Suppressor macrophage (primary cell): ENCODE data around the gene GPN2.

ENCODE experiments used
- DNase-seq, 4 experiments: peaks; one replicate each; pipeline ENCODE4 v3.0.0-alpha.2; 2020 to 2022
- total RNA-seq, 17 experiments: gene quantifications; one replicate each; lab custom pipeline; 2026; ENCODE audit warnings: mixed read lengths in 6 of 17, inconsistent platforms in 3 of 17; lab: John Stamatoyannopoulos, UW

Gene GPN2
- total RNA-seq: 10.8 to 31.8 (median 21.2) reads per million in 17 experiments

DNA sequence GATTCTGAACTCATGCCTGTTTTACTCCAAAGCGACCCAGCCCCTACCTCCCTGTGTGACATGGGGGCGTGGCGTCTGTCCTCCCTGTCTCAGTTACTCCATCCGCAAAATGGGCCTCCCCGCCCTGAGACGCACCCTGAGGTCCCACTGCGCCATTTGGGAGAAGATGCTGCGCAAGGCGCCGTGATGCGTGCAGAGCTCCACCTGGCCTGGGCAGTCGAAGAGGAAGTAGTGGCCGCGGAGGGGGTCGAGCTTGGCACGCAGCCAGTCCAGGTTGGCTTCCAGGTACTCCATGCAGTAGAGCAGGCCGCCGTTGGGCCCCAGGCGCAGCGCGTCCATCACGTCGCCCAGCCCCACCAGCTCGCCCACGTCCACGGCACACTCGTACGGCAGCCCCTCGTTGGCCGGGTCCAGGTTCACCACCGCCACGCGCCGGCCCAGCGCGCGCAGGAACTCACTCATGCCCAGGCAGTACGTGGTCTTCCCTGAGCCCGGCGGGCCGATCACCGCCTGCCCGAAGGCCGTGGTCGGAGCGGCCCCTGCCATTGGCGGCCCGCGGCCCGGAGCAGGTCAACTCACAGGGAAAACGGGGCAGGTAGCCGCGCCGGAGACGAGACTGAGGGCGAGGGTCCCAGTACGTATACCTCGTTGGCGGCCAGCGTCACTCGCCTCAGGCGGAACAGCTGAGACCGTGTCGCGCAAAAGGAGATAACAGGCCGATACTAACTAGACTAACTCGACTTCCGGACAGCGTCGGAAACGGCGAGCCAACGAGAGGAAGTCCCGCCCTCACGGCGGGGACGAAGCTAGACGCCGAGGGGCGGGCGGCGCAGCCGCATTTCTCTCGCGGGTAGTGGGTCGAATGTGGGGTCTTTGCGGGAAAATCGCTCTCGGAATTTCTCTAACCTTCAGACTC lies at the start of gene GPN2:
GPN2 (minus strand) TSS at position 733 of the 916 bp plus-strand sequence; CDS start at position 546, 187 bp downstream.
- DNase-seq: peak; percentile 78 to 90 (median 85)

DNA sequence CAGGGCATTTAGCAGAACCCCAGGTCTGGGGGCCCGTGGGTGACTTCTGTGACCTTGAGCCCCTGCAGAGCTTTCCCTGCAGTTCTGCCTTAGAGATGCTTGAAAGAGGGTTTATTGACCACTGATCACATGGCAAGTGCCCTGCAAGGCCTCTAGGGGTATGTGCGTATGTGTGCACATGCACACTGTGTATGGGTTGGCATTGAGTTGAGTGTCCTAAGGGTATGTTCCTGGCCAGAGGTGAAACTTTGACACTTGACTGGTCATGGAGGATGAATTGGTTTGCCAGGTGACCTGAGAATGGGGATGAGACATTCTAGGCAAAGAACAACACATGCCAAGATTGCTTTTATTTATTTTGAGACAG lies 48.6 kb upstream of the GPN2 start:
- no peak for DNase-seq

DNA sequence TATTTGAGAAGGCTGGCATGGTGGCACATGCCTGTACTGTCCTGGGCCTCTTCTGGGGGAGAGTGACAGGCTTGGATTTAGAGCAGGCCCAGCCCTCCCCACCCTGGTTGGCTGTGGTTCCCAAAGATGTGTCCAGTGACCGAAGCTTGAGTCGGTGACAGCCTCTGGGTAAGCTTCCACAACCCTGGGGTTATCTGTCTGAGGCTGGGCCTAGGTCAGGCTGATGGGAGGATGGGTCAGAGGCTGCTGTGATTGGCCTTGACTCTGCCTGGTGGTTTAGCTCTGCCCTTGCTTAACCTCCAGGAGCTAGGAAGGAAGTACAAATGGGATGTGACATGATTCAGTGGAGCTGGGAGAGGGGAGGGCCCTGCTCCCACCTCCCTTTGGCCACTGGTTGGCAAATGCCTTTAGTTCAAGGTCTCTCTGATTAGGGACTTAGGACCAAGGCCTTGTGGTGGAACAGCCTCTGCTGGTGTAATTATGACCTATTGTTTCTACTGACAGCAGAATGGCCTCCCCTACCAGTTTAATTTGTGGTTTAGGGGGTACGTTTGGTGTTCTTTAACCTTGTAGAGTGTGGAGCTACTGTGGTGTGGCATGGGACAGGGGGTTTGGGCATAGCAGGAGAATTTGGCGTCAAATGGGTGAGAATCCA lies 48.0 kb upstream of the GPN2 start:
- DNase-seq: peak; percentile 62 to 85 (median 72)

DNA sequence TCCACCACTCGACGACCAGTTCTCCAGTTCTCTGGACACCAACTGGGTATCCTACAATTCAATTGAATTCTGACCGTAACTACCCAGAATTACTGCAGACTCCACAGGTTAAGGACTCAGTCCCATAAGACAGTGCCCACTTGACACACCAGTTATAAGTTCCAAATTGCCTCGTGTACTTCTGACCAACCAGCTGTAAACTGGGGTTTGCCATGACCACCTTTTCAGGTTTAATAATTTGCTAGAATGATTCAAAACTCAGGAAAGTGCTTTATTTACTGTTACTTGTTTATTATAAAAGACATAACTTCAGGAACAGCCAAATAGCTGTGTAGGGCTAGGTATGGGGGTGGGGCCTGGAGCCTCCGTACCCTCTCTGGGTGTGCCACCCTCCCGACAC lies 46.7 kb upstream of the GPN2 start:
- no peak for DNase-seq

DNA sequence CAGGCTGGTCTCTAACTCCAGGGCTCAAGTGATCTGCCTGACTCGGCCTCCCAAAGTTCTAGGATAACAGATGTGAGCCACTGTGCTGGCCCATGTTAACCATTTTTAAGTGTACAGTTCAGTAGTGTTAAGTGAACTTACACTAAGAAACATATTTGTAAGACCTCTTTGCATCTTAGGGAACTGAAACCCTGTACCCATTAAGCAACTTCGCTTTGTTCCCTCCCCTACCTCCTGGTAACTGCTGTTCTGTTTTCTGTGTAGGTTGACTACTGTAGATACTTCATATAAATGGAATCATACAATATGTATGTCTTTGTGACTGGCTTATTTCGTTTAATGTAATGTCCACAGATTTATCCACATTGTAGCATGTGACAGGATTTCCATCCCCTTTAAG lies 42.4 kb upstream of the GPN2 start:
- DNase-seq: peak; percentile 70 to 87 (median 78)

DNA sequence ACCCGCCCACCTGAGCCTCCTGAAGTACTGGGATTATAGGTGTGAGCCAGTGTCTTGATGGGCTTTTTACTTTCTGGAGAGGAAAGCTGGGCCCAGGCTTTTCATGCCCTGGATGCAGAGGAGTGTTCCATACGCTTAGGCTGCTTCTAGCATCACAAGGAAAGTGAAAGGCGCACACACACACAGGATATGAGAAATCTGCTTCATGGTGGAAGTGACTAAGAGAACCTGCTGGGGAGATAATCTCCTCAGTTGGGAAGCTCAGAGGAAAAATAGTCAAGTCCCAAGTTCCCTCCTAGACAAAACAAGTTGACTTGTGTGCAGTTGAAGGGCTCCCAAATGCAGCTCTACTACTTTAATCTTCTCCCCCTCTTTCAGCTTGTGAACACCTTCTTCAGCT lies 33.6 kb upstream of the GPN2 start:
- DNase-seq: no peak

DNA sequence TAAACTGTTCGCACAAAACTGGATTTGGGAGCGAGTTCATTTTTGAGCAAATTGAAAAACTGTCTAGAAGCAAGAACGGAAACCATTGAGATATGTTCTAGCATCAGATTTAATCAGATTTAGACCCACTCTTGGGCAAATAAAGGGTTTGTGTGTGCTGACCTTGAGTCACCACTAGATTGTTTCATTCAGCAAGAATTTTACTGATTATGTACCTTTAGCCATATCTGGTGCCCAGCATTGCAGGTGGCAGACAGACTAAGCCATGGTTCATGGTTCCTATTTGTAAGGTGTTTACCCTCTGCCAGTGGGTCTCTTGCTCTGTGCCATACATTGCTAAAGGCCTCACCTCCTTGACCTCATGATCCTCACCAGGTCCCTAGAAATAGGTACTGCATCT lies 32.8 kb upstream of the GPN2 start:
- DNase-seq: no peak

DNA sequence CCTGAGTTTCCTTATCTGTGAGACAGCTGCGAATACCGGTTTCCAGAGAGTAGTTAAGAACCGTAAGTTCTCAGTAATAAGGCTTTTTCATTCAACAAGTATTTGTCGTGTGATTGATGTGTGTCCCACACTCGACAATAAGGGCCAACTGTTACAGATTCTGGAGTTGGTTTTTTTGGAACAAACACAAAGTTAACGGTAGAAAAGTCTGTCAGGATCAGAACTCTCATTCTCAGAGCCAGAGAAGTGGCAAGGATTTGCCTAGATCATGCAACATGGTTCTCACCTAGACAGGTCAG lies 32.3 kb upstream of the GPN2 start:
- DNase-seq: no peak

DNA sequence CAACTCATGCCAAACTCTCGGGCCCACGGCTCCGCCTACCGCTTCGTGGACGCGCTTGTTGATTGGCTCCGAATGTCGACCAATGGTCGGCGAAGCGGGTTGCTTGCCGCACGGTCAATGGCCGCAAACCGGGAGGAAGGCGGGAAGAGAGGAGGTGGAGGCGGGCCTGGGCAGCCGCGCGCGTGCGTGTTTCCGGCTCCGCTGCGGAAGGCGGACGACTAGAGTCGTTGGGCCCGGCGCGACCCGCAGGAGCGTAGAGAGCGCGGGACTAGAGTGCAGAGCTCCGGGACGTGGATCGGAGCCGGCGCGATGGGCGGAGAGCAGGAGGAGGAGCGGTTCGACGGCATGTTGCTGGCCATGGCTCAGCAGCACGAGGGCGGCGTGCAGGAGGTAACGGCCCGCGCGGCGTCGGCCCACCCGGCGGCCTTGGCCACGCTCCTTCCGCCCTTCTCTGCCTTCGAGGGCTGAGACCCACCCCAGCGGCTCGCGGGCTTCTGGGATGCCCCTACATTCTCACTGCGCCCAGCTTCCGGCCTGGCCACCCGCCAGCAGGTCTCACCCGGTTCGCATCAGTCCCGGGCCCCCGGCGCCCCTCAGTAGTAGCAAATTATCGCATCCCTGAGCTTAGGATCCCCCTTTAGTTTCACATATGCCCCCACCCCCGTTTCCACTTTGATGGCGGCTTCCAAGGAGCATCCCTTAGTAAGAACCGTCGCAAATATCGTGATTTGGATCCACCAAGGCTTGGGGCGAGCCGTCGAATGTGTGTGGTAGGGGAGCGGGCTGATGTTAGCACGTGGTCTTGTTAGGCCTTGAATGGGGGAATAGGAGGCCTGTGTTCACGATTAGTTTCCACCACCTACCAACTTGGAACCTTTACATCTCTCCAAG lies 31.7 kb upstream of the GPN2 start, which contains the start of gene NUDC:
NUDC (plus strand) TSS at position 204 of the 891 bp plus-strand sequence; CDS start at position 310, 106 bp downstream.
- DNase-seq: peak; percentile 97 to 99 (median 98)

DNA sequence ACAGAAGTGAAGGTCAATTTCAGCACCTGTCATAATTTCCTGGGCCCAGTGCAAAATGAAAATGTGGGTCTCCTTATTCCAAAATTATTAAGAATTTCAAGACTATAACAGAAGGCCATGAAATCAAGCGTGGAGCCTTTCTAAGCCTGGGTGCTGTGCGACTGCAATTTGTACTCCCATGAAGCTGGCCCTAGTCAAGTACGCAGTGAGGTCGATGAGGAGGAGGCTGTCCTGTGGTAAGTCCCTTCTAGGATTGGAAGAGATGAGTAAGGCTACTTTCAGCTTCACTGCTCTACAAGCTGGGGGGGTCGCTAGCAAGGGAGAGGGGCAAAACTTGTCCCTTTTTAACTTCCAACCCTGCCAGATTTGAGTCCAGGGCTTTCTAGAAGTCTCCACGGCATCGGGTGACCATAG lies 31.1 kb upstream of the GPN2 start:
- no peak for DNase-seq

DNA sequence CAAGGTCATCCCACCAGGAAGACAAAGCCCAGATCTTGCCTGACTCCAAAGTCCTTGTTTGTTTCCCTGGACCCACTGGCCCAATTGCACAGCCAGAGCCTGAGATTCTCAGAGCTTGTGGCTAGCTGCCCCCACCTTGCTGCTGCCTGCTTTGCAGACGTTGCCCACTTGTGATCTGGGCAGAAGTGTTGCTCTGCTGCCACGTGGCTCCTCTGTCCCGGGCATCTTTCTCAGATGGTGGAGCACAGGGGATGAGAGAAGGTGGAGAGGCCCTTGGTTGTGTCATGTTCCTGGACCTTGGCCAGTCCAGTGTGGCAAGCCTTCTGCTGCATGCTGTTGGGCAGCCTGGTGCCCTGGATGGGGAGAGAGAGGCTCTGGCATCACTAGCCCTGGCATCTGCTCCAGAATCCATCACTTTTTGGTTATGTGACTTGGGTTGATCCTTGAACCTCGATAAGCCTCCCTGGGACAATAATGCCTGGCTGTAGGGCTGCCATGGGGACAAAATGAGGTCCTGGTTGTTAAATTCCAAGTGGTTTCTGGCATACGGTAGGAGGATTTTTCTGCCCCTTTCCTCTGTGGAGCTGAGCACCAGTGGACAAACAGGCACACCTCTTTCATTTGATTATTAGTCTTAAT lies 25.2 kb upstream of the GPN2 start:
- no peak for DNase-seq

DNA sequence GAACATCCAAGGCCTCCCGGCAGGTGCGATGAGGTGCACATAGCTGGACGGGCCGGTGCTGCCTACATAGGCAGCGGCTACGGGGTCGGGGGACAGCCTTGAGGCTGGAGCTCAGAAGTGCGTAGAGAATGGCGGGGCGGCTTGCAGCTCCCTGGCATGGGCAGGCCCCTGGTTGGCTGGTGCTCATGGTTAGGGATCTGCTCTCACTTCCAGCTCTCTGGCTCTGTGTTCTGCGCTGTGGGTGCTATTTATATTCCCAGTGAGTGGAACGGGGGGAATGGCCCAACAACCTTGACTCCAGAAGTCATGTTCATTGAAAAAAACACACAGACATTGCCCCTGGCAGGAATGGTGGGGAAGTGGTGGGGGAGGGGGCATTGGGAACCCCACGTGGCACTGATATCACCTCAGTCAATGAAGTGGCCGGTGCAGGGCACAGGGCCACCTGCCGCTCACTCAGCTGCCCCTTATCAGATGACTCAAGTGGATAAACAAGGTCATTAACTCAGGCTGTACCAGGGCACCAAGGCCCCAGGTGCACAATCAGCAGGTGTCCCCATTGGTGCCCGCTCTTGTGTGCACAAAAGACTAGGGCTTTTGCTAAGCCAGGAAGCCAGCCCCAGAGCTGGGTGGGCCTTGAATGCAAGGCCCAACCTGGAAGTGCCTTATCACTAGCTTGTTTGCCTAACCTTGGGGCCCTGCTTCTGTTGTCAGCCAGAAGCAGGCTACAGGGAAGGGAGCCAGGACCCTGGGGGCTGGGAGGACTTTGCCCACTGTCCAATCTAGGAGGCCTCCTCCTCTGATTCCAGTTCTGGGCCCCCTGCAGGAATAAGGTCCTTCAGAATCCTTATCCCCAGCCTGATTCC lies 23.9 kb upstream of the GPN2 start, which contains the start of gene NR0B2:
NR0B2 (minus strand) TSS at position 222 of the 866 bp plus-strand sequence; CDS start at position 187, 35 bp downstream.
- DNase-seq: no peak

DNA sequence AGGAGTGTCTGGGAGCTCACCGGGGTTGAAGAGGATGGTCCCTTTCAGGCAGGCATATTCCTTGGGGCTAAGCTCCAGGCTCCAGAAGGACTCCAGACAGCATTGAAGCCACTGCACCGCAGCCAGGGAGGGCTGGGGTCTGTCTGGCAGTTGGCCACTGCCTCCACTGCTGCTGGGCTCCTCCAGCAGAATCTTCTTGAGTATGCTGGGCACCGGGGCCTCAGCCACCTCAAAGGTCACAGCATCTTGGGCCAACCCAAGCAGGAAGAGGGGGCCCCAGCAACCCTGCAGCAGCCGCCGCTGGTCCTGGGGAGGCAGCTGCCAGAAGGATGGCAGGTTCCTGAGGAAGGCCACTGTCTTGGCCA lies 23.3 kb upstream of the GPN2 start:
- no peak for DNase-seq

DNA sequence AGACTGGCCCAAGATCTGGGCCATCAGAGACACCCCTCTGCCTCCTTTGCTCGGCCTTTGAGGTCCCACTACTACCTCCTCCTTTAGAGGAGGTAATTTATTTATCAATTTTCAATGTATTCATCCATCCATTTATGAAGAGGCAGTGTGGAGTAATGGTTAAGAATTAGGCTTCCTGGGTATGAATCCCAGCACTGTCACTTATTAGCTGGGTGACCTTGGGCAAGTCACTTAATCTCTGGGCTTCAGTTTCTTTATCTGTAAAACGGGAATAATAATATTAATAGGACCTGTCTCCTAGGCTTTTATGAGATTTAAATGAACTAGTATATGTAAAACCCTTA lies 22.0 kb upstream of the GPN2 start:
- no peak for DNase-seq

DNA sequence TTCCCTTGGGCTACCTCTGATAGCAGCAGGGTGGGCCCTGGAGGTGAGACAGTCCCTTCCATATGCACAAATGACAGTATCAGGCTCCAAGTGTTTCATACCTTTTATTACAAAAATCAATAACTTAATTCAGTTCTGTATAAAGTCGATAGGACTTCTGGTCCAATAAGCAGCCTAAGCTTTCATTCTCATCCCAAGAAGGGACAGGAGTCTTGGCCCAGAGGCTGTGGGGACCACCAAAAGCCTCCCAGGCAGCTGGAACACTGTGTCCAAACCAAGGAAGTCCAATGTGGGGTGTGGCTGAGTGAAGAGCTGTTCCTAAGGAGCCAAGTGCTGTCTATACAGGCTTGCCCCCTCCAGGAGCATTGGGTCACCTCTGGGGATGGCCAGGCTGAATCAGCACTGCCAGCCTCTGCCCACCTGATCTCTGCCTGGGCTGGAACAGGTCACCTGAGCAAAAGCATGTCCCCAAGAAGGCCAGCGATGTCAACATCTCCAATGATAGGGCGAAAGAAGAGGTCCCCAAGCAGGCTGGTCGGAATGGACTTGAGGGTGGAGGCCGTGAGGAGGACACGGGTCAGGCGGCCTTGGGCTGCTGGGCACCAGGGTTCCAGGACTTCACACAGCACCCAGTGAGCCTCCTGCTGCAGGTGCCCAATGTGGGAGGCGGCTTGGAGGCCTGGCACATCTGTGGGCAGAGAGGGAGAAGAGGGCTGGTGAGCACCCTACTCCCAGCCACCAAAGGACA lies 21.5 kb upstream of the GPN2 start:
- no peak for DNase-seq

DNA sequence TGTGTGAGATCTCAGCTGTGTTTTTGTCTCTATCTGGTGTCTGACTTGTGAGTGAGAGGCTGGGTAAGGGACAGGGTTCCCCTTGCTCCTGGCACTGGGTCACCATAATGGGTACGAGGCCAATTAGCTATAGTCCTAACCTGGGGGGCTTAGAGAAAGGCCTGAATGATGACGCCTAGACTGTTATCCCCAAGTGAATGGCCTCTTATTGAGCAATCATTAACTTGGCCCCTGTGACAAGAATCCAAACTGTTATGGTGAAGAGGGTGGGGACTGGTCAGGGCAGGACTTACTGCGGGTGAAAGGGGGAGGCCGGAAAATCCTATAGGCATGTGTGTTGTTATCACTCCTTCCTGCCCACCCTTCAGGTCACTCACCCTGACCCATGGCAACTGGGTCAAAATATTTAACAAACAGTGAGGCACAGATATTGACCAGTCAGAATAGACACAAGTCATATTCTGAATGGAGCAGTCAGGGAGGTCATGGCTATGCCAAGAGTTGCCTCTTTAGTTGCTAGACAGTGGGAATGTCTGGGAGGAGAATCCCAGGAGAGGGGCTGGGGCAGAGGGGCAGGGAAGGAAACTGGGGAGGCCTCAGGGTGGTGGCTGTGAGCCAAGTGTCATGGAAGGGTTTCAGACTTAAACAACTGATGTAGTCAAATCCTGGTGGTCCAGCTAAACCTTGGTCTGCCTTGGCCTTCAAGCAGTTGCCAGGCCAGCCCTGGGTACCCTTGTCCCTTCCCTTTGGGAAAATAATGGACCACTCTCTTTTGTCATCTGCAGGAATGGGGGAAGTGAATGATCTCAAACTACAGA lies 20.5 kb upstream of the GPN2 start:
- DNase-seq: no peak

DNA sequence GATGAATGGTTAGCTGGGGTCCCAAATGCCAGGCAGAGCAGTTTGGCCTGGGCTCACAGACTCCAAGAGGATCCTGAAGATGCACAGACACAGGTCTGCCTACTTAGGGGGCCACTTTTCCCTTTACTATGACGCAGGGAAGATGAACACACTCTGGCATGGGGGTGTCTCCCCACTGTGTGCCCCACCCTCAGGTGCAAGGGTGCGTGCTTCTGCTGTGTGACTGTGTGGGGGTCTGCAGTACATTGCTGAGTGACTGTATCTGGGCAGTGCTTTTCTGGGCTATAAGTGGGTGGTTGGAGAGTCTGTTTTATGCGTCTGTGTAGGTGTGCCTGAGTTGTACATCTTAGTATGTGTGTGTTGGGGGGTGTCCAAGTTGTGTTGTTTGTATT lies 19.9 kb upstream of the GPN2 start:
- DNase-seq: no peak

DNA sequence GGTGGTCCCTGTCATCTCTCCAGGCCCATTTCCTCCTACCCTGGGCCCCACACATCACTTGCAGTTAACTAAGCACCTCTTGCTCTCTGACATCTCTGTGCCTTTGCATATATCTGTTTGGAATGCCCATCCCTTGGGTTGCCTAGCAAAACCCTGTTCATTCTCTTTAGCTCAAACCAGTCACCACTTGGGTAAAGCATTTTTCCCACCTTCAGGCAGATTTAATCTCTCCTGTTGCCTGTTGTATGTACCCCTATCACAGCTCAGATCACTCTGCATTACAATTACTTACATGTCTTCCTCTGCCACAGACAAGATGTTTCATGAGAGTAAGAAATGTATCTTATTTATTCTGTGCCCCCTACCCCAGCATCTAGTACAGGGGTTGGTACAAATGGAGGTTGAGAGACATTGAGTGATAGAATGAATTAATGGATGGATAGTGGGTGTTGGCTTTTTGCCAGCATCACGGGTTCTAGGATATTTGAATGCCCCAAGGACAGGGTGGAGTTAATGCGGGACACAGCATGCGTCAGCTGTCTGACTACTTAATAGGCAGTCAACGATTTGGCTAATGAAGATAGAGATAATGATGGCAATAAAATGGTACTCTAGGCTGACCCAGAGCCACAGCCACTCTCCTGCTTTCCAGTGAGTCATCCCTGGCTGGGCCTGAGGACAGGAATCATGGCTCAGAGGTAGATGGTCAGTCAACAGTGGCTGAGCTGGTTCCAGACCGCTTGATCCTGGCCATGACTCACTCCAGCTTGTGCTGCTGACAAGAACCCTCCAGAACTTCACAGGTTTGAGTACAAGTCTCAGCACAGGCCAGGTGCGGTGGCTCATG lies 17.2 kb upstream of the GPN2 start:
- no peak for DNase-seq
